ENCODE data around the gene PARD3. TPM values are rescaled to one million over a fixed set of nuclear protein-coding genes. Genes with fewer than 3 reads are reported as not detected.

The PARD3 gene
- total and polyA plus RNA-seq, 3 donors from 2014 or later, result 31.8 to 59.5 (median 49.5) TPM

DNA sequence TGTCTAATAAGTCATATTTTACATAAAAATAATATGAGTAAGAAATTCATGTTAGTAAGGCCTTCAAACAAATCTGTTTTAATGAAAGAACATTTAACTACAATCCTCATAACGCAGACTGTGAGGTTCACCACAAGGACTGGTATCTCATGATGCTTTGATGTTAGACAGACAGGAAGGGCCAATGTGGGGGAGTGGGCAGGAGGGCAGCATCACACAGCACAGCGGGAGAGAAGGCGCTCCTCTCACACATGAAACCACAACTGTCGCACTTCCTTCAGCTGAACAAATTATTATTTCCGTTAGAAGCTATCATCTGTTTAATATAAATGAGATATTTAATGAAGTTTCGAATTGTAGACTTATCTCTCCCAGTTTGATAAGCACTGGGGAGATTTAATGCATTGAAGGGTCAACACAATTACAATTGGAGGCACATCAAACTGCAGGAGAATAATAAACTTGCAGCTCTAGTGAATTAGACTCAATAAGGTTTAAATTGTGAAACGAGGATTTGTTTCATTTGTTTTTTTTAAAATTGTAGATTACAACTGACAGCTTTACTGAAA, 466.1 kb downstream of the PARD3 start:
- WGBS, 2 donors, result 93 to 94% methylated on average over 7 of the region's 7 CpGs
- Histone ChIP-seq H3K27ac (no peak overlapping the region), H3K4me1 (no peaks in the 10 kb centered on the region), H3K9me3 (no peaks in the 10 kb centered on the region), H3K36me3 (ENCODE audit: low read depth, missing control alignments) (no peaks in the 10 kb centered on the region), H3K27me3 (no peaks in the 10 kb centered on the region), H3K4me3 (no peak overlapping the region)
- no peak for DNase-seq
- TF ChIP-seq, protein P1, sequence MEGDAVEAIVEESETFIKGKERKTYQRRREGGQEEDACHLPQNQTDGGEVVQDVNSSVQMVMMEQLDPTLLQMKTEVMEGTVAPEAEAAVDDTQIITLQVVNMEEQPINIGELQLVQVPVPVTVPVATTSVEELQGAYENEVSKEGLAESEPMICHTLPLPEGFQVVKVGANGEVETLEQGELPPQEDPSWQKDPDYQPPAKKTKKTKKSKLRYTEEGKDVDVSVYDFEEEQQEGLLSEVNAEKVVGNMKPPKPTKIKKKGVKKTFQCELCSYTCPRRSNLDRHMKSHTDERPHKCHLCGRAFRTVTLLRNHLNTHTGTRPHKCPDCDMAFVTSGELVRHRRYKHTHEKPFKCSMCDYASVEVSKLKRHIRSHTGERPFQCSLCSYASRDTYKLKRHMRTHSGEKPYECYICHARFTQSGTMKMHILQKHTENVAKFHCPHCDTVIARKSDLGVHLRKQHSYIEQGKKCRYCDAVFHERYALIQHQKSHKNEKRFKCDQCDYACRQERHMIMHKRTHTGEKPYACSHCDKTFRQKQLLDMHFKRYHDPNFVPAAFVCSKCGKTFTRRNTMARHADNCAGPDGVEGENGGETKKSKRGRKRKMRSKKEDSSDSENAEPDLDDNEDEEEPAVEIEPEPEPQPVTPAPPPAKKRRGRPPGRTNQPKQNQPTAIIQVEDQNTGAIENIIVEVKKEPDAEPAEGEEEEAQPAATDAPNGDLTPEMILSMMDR (IDR thresholded peaks at IDR 0.05), result no peak
- no peak for TF ChIP-seq POLR2A (IDR thresholded peaks at IDR 0.05)
- intact Hi-C loops (cut with DNase I; ENCODE audit: low total_unique reads), result no loop called here

DNA sequence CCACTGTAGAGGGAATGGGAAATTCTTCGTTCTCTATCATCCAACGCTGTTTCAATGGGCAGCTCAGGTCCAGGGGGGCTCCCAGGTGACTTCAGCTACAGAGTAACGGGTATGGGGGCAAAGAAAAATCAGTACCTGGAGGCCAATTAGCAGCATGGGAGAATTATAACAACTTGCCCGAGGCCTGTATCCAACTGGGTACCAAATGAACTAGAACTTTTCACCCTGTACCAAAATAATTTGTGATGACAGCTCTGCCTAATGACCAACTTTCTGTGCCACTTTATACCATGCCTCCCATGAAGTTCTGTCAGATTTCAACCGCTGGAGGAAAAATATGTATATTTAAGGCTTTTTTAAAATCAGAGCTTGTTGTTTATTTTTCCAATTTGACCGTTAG, 467.1 kb downstream of the PARD3 start:
- 85 to 89% methylated on average over 6 of the region's 6 CpGs for WGBS, 2 donors
- DNase-seq, result no peak
- H3K27me3 ChIP-seq, result no peaks in the 10 kb centered on the region
- no peaks in the 10 kb centered on the region for H3K9me3 ChIP-seq
- intact Hi-C loops (cut with DNase I; ENCODE audit: low total_unique reads), result no loop called here
- no peak overlapping the region for H3K4me3 ChIP-seq
- H3K27ac ChIP-seq, result no peak overlapping the region
- no peak for TF ChIP-seq POLR2A (IDR thresholded peaks at IDR 0.05)
- TF ChIP-seq, protein P1 (IDR thresholded peaks at IDR 0.05), result no peak
- H3K4me1 ChIP-seq, result no peaks in the 10 kb centered on the region
- H3K36me3 ChIP-seq (ENCODE audit: low read depth, missing control alignments), result no peaks in the 10 kb centered on the region

DNA sequence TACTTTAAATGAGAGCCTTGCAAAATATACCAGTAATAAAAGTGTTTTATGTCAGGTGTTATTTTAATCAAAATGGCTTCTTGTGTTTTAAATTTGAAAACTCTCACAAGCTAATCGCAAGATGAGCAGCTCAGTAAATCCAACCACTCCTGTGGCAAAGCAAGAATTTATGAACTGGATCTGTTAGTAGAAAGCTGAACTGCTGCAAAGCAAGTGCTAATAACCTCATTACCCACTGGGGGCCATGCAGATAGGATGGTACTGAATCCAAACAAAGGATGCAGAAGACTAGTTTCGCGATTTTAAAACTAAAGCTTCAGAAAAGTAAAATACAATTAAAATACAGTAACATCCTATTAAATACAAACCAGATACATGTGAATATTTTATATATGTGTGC, 468.0 kb downstream of the PARD3 start:
- Histone ChIP-seq H3K9me3 (no peaks in the 10 kb centered on the region), H3K4me1 (no peaks in the 10 kb centered on the region), H3K27ac (no peak overlapping the region), H3K27me3 (no peaks in the 10 kb centered on the region), H3K4me3 (no peak overlapping the region), H3K36me3 (ENCODE audit: low read depth, missing control alignments) (no peaks in the 10 kb centered on the region)
- no peak for DNase-seq
- TF ChIP-seq POLR2A (IDR thresholded peaks at IDR 0.05), result no peak
- TF ChIP-seq, protein P1 (IDR thresholded peaks at IDR 0.05), result no peak
- 93 to 94% methylated on average over 3 of the region's 3 CpGs for WGBS, 2 donors
- intact Hi-C loops (cut with DNase I; ENCODE audit: low total_unique reads), result no loop called here

DNA sequence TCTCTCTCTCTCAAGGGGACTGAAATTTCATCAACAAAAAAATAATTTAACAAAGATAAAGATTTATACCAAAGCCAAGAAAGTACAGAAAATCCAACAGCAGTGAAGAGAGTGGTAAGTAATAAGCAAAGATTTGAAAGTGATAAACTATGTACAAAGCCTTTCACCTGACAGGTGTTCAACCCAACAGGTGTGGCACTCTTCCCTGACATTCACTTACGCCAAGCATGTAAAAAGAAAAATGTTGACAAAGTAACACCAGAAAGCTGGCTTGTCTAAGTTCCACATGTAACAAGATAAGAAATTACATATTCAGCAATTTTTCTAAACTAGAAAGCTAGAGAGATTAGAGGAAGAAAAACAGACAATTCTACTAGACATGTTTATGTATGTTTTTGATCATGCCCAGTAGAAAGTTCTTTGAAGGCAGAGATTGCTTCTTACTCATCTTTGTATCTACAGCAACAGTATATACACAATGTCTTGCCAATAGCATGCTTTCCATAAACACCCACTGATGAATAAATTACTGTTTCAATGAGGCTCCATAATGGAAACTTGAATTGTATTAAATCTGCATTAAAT, 468.5 kb downstream of the PARD3 start:
- intact Hi-C loops (cut with DNase I; ENCODE audit: low total_unique reads), result no loop called here

More for the DNA sequence above, 468.5 kb downstream of the PARD3 start:
- DNase-seq, result no peak
- WGBS, 2 donors, result 89 to 91% methylated on average over 1 of the region's 1 CpG
- TF ChIP-seq, protein P1 (IDR thresholded peaks at IDR 0.05), result no peak
- no peak for TF ChIP-seq POLR2A (IDR thresholded peaks at IDR 0.05)
- no peaks in the 10 kb centered on the region for H3K4me1 ChIP-seq
- H3K36me3 ChIP-seq (ENCODE audit: low read depth, missing control alignments), result no peaks in the 10 kb centered on the region
- H3K27me3 ChIP-seq, result no peaks in the 10 kb centered on the region
- H3K9me3 ChIP-seq, result no peaks in the 10 kb centered on the region
- no peak overlapping the region for H3K27ac ChIP-seq
- H3K4me3 ChIP-seq, result no peak overlapping the region
